ENCODE data around the gene RPRD2.
A peak's percentile ranks its signal among the peaks of the same experiment; 100 is the strongest.
"Not testable (repeated sequence)": the region's sequence is repeated elsewhere in the genome, so short reads cannot be mapped to it uniquely, and the experiment has no call there.

RPRD2 gene

DNA sequence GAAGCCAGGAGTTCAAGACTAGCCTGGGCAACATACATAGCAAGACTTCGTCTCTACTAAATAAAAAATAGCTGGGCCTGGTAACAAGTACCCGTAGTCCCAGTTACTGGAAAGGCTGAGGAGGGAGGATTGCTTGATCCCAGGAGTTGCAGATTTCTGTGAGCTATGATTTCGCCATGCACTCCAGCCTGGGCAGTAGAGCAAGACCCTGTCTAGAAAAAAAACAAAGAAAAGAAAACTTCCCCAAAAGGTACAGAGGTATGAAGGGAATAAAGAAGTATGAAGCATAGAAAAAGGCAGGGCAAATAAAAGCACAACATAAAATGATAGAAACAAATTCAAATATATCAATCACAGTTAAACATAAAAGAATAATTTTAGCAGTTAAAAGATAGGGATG lies 28.7 kb downstream of the RPRD2 start:
- no peak for DNase-seq

- DNase-seq = not testable (repeated sequence)
Measured at GRCh38 chr1:150395115-150395514, 31.2 kb downstream of the RPRD2 start.

- DNase-seq = no peak
Measured at GRCh38 chr1:150397392-150398032, 33.6 kb downstream of the RPRD2 start.

DNA sequence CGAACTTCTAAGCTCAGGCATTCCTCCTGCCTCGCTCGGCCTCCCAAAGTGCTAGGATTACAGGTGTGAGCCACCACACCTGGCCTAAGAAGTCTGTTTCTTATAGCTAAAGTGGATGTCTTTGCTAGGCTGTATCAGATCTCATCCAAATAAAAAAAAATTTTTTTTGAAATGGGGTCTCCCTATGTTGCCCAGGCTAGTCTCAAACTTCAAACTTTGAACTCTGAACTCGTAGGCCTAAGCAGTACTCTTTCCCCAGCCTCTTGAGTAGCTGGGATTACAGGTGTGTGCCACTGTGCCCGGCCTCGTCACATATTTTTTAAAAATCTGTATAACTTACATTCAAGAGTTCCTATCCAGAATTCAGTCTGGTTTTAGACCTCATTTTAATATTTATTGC lies 40.5 kb downstream of the RPRD2 start:
- no peak for DNase-seq

DNA sequence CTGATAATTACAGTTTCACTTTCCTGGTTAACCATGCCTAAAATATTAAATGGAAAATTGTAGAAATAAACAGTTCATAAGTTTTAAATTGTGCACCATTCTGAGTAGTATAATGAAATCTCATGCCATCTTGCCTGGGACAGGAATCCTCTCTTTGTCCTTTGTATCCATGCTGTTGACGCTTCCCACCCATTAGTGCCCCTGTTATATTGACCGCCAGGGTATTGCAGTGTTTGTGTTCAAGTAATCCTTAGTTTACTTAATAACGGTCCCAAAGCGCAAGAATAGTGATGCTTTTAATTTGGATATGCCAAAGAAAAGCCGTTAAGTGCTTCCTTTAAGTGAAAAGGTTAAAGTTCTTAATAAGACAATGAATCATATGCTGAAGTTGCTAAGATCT lies 41.7 kb downstream of the RPRD2 start:
- DNase-seq = no peak

DNA sequence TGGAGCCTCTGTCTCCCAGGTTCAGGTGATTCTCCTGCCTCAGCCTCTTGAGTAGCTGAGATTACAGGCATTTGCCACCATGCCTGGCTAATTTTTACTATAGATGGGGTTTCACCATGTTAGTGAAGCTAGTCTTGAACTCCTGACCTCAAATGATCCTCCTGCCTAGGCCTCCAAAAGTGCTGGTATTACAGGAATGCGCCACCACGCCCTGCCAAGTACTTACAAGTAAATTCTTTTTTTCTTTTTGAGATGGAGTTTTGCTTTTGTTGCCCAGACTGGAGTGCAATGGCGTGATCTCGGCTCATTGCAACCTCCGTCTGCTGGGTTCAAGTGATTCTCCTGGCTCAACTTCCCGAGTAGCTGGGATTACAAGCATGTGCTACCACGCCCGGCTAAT lies 42.5 kb downstream of the RPRD2 start:
- no peak for DNase-seq

DNA sequence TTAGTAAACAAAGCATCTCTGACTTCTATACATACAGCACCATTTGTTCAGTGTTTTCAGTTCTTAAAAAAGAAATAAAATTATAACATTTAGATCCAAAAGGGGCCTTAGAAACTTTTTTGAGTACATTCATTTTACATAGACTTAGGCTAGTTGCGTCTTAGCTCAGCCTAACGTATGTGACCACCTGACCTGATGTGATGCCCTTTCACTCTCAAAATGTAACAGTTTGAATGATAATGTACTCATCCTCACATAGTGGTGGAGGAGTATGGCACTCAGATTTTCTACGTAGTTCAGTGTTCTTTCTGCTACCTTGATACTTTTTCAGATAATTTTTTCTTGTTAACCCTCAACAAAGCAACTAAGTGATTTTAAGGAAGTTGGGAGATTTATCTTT lies 43.4 kb downstream of the RPRD2 start:
- no peak for DNase-seq

GRCh38 chr1:150408800-150409199 lies 44.9 kb downstream of the RPRD2 start:
- DNase-seq = no peak

- DNase-seq = no peak
Measured at GRCh38 chr1:150409504-150410362, 45.8 kb downstream of the RPRD2 start.

- no peak for DNase-seq
Measured at GRCh38 chr1:150410582-150411101, 46.7 kb downstream of the RPRD2 start.

DNA sequence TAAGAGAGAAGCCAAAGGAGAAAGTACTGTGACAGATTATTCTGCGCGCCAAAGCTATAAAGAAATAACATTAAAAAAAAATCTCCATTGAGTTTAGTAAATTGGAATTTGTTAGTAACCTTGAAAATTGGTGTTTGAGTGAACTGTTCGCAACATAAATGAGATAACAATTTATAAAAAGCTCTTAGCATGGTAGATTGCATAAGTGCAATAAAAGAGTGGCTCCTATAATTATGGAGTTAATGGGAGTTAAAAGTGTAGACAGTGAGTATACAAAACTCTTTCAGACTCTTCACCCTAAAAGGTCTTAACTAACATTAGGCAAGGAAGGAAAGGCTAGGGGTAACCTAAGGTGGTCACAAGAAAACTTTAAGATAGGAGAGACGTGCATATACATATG lies 50.6 kb downstream of the RPRD2 start:
- DNase-seq = no peak

DNA sequence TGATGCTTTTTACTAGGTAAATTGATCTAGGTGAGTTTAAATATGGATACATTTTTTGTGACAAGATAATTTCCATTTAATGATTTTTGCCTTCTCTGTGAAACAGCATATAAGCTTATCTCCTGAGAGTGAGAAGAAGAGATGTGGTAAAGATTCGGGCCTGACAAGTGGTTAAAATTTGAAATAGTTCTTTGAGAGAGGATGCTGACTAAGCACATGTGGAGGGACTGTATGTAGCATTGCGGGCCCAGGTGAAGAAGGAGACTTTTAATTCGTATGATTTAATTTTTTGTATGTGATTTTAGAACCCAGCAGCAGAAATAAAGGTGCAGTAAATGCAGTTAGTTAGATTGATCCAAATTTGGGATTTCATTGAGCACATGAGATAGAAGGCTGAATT lies 51.9 kb downstream of the RPRD2 start:
- no peak for DNase-seq

GRCh38 chr1:150420560-150421265 lies 56.8 kb downstream of the RPRD2 start:
- no peak for DNase-seq

GRCh38 chr1:150422541-150422940 lies 58.6 kb downstream of the RPRD2 start:
- DNase-seq = no peak

- no peak for DNase-seq
Measured at GRCh38 chr1:150429805-150430204, 65.9 kb downstream of the RPRD2 start.

DNA sequence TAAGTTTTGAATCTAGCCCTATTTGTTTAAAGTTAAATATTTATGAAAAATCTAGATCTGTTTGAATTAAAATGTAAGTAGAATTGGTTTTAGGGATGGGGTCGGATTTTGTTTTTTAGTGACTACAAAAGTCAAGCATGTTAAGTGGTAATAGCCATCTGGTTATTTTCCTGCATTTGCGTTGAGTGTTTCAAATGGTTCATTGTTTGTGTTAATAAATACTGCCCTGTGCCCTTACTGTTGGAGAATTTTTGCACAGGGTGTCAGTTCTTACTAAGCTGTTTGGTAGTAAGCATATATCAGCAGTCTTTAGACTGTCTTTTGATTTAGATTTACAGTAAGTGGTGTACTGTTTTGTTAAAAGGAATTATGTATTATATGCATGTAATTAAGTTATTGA lies 77.2 kb downstream of the RPRD2 start:
- DNase-seq = no peak

- DNase-seq = no peak
Measured at GRCh38 chr1:150444232-150444631, 80.3 kb downstream of the RPRD2 start.

DNA sequence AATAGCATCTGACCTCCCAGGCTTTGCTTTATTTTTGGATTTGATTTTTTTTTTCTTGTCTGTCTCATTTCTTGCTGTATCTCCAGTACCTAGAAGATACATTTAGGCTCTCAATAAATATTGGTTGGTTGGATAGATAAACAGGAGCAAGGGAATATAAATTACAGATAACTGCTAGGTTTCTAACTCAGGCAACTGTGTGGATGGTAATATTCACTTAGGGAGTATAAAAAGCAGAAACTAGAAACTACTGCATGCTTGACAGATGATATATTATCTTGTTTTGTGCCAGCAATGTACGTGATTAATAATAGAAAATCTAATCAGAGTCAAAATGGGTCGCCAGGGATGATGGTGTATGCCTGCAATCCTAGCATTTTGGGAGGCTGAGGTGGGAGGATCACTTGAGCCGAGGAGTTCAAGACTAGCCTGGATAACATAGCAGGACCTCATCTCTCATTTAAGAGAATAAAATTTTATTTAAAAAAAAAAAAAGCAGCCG lies 92.2 kb downstream of the RPRD2 start:
- no peak for DNase-seq

DNA sequence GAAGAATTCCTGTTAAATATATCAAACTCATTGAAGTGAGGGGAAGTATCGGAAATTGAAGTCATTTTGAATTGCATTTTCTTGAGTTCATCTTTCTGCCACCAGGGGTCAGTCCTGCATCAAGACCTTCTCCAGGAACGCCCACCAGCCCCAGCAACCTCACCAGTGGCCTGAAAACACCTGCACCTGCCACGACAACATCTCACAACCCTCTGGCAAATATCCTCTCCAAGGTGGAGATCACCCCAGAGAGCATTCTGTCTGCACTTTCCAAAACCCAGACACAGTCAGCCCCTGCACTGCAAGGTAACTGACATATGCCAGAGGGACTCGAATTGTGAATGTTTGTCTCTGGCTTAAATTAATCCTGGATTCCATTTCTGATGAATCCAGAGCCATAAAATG lies 100.5 kb downstream of the RPRD2 start:
- peak; percentile 79 for DNase-seq

DNA sequence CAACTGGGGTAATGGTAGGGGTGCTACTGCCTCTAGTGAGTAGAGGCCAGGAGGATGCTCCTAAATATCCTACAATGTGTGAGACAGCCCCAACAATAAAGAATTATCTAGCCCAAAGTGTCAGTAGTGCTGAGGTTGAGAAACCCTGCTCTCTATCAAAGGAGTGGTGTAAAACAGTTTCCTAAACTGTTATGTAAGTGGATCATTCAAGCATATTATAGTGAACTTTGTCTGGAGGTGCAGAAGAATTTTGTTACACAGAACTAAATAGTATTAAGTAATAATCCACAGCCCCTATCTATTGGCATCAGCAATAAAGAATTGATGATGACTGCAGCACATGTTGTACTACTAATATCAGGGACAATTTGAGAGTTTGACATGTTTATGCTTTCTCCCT lies 103.0 kb downstream of the RPRD2 start:
- DNase-seq = no peak

DNA sequence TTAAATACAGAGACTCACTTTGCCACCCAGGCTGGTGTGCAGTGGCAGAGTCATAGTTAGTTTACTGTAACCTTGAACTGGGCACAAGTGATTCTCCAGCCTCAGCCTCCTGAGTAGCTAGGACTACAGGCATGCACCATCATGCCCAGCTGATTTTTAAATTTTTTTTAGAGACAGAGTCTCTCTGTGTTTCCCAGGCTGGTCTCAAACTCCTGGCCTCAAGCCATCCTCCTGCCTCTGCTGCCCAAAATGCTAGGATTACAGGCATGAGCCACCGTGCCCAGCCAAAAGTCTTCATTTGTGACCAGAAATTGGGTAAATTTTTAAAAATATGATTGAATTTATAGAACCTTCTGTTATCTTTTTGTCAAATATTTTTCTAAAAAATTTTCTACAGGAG lies 105.3 kb downstream of the RPRD2 start:
- DNase-seq = no peak

GRCh38 chr1:150472601-150473200 lies 108.8 kb downstream of the RPRD2 start:
- DNase-seq = peak; percentile 43

DNA sequence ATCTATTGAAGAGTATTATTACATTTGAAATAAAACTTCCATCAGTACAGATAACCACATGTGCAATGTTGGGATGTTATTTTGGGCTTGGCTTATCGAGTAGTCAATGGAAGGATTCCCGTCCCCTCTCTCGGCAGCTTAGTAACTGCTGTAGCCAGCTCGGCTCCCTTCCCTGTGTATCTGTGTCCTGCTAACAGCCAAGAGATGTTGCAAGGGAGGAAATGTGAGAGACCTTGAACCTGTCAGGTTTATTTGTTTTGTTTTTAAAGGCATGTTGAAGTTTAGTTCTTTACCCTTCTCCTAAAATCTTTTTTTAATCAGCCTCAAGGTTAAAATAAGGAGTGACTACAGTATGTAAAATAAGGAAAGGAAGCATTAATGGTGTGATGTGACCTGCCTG lies 109.7 kb downstream of the RPRD2 start:
- no peak for DNase-seq
